ENCODE data around the gene PYROXD2. TPM values are rescaled to one million over a fixed set of nuclear protein-coding genes. Genes with fewer than 3 reads are reported as not detected.

The PYROXD2 gene
- total RNA-seq, 1 experiment from 2014 or later, result 2.2 TPM

DNA sequence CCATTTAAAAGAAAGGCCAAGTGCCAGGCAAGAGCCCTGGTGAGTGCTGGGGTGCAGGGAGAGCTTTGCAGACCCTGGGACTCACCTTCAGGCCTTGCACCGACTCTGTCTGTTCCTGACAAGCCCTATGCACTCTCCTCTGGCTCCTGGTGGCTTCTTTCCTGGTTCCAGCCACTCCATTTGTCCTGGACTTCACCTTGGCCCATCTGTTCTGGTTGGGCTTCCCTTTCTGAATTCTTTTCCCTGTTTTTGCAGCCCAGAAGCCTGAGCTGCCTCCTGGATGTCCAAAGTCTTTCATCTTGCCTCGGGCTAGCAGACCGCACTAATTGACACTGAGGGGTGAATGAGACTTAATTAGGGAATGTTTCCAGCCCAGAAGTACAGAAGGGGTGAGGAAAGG, 60.5 kb downstream of the PYROXD2 start:
- Histone ChIP-seq H3K4me3 (ENCODE audit: low read depth, low read length) (no peak overlapping the region), H3K9me3 (no peaks in the 10 kb centered on the region), H3K36me3 (ENCODE audit: control insufficient read depth, insufficient read depth, low read length) (no peaks in the 10 kb centered on the region), H3K27me3 (replicated peaks; ENCODE audit: control insufficient read depth, insufficient read depth, low read length) (peaks cover 3% of the 10 kb centered on the region; the same call in 1 of the 2 replicates), H3K4me1 (no peaks in the 10 kb centered on the region)
- Mint-ChIP-seq H3K4me1 (ENCODE audit: low read depth, unreplicated experiment) (no peaks in the 10 kb centered on the region), H3K9me3 (ENCODE audit: unreplicated experiment) (no peaks in the 10 kb centered on the region), H3K27me3 (ENCODE audit: insufficient read depth, unreplicated experiment) (peaks cover 19% of the 10 kb centered on the region), H3K4me3 (ENCODE audit: unreplicated experiment) (no peak overlapping the region), H3K27ac (ENCODE audit: unreplicated experiment) (no peak overlapping the region), H3K36me3 (ENCODE audit: insufficient read depth, unreplicated experiment) (no peaks in the 10 kb centered on the region)
- TF ChIP-seq, protein P1, sequence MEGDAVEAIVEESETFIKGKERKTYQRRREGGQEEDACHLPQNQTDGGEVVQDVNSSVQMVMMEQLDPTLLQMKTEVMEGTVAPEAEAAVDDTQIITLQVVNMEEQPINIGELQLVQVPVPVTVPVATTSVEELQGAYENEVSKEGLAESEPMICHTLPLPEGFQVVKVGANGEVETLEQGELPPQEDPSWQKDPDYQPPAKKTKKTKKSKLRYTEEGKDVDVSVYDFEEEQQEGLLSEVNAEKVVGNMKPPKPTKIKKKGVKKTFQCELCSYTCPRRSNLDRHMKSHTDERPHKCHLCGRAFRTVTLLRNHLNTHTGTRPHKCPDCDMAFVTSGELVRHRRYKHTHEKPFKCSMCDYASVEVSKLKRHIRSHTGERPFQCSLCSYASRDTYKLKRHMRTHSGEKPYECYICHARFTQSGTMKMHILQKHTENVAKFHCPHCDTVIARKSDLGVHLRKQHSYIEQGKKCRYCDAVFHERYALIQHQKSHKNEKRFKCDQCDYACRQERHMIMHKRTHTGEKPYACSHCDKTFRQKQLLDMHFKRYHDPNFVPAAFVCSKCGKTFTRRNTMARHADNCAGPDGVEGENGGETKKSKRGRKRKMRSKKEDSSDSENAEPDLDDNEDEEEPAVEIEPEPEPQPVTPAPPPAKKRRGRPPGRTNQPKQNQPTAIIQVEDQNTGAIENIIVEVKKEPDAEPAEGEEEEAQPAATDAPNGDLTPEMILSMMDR (IDR thresholded peaks at IDR 0.05; ENCODE audit: insufficient read depth in 1 of 2, low read depth in 1 of 2, low read length in 1 of 2, severe bottlenecking in 1 of 2, unreplicated experiment in 1 of 2), result no peak
- CTCF ChIA-PET, result no interaction called here
- intact Hi-C loops (cut with micrococcal nuclease; ENCODE audit: unreplicated experiment), result no loop called here
- POLR2A ChIA-PET, result no interaction called here
- BruUV-seq (replicated peaks), result no TSS peak
- no peak for DNase-seq

- Histone ChIP-seq H3K4me1 (no peaks in the 10 kb centered on the region), H3K27me3 (replicated peaks; ENCODE audit: control insufficient read depth, insufficient read depth, low read length) (peaks cover 3% of the 10 kb centered on the region; the same call in 1 of the 2 replicates), H3K36me3 (ENCODE audit: control insufficient read depth, insufficient read depth, low read length) (no peaks in the 10 kb centered on the region), H3K4me3 (ENCODE audit: low read depth, low read length) (no peak overlapping the region), H3K9me3 (no peaks in the 10 kb centered on the region)
- Mint-ChIP-seq H3K9me3 (ENCODE audit: unreplicated experiment) (no peaks in the 10 kb centered on the region), H3K27ac (ENCODE audit: unreplicated experiment) (no peak overlapping the region), H3K27me3 (ENCODE audit: insufficient read depth, unreplicated experiment) (peaks cover 22% of the 10 kb centered on the region), H3K36me3 (ENCODE audit: insufficient read depth, unreplicated experiment) (no peaks in the 10 kb centered on the region), H3K4me1 (ENCODE audit: low read depth, unreplicated experiment) (no peaks in the 10 kb centered on the region), H3K4me3 (ENCODE audit: unreplicated experiment) (no peak overlapping the region)
- BruUV-seq (replicated peaks), result no TSS peak
- POLR2A ChIA-PET, result no interaction called here
- CTCF ChIA-PET, result no interaction called here
- TF ChIP-seq, protein P1 (IDR thresholded peaks at IDR 0.05; ENCODE audit: insufficient read depth in 1 of 2, low read depth in 1 of 2, low read length in 1 of 2, severe bottlenecking in 1 of 2, unreplicated experiment in 1 of 2), result no peak
- intact Hi-C loops (cut with micrococcal nuclease; ENCODE audit: unreplicated experiment), result no loop called here
- no peak for DNase-seq
Measured at GRCh38 chr10:98353170-98353569, 61.8 kb downstream of the PYROXD2 start.

DNA sequence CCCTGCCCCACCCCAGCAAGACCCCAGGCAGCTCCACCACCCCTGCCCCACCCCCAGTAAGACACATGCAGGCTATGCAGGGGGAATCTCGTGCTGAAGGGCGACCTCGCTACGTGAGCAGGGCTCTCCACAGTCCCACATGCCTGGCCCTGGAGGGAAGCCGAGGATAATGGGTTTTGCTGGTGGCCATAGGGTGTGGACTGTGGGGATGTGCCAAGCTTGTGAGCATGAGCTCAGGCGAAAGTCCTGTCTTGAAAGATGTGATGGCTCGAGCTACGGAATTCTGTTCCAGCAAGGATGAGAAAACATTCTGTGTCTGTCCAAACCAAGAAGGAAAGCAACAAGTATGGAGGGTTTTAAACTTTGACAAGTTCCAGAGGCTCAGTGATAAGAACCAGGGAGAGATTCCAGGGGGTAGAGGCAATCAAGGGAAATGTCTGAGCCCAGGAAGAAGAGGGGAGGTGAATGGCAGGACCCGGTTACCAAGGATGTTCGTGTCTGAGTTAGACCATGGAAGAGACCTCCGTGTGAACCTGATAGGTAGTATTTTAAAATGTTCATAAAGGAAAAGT, 63.1 kb downstream of the PYROXD2 start:
- TF ChIP-seq, protein P1 (IDR thresholded peaks at IDR 0.05; ENCODE audit: insufficient read depth in 1 of 2, low read depth in 1 of 2, low read length in 1 of 2, severe bottlenecking in 1 of 2, unreplicated experiment in 1 of 2), result no peak
- H3K27me3 ChIP-seq (replicated peaks; ENCODE audit: control insufficient read depth, insufficient read depth, low read length), result peaks cover 1% of the 10 kb centered on the region; the same call in 1 of the 2 replicates
- no peak for DNase-seq
- Mint-ChIP-seq H3K9me3 (ENCODE audit: unreplicated experiment) (no peaks in the 10 kb centered on the region), H3K4me1 (ENCODE audit: low read depth, unreplicated experiment) (no peaks in the 10 kb centered on the region), H3K27me3 (ENCODE audit: insufficient read depth, unreplicated experiment) (peaks cover 25% of the 10 kb centered on the region), H3K27ac (ENCODE audit: unreplicated experiment) (no peak overlapping the region), H3K36me3 (ENCODE audit: insufficient read depth, unreplicated experiment) (no peaks in the 10 kb centered on the region), H3K4me3 (ENCODE audit: unreplicated experiment) (no peak overlapping the region)
- no peak overlapping the region for H3K4me3 ChIP-seq (ENCODE audit: low read depth, low read length)
- intact Hi-C loops (cut with micrococcal nuclease; ENCODE audit: unreplicated experiment), result no loop called here
- no peaks in the 10 kb centered on the region for H3K36me3 ChIP-seq (ENCODE audit: control insufficient read depth, insufficient read depth, low read length)
- BruUV-seq (replicated peaks), result no TSS peak
- ChIA-PET POLR2A (interaction anchor here (0.6 kb wide), 1 partner anchor 1752 kb away, joined by 3 read pairs; no protein-coding TSS in a partner anchor), CTCF (no interaction called here)
- peaks cover 2% of the 10 kb centered on the region for H3K9me3 ChIP-seq
- no peaks in the 10 kb centered on the region for H3K4me1 ChIP-seq

Measured in Caco-2 (cell line).